Measurements from ENCODE around the gene FETUB. TPM values are rescaled to one million over a fixed set of nuclear protein-coding genes. Genes with fewer than 3 reads are reported as not detected.
"Not testable (repeated sequence)": the region's sequence is repeated elsewhere in the genome, so short reads cannot be mapped to it uniquely, and the experiment has no call there.

The FETUB gene
- total and polyA plus RNA-seq, 4 donors: not detected

DNA sequence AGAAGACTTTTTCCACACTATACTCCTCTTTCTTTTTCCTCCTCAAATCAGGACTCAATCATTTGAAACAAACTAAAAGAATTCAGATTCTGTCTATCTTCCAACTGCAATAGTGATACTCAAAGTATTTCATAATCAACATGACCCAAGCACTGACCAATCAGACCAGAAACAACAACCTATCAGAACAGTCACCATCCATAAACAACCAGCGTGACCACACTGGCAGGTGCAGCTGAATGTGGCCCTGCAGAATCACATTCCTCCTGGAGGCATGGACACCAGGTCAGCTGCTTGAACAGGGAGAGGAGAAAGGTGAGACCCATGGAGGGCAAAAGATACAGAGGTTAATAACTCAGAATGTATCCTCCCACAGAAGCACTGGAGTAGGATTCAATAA lies 39.0 kb downstream of the FETUB start:
- no peak overlapping the region for H3K4me3 ChIP-seq
- TF ChIP-seq, protein P1, sequence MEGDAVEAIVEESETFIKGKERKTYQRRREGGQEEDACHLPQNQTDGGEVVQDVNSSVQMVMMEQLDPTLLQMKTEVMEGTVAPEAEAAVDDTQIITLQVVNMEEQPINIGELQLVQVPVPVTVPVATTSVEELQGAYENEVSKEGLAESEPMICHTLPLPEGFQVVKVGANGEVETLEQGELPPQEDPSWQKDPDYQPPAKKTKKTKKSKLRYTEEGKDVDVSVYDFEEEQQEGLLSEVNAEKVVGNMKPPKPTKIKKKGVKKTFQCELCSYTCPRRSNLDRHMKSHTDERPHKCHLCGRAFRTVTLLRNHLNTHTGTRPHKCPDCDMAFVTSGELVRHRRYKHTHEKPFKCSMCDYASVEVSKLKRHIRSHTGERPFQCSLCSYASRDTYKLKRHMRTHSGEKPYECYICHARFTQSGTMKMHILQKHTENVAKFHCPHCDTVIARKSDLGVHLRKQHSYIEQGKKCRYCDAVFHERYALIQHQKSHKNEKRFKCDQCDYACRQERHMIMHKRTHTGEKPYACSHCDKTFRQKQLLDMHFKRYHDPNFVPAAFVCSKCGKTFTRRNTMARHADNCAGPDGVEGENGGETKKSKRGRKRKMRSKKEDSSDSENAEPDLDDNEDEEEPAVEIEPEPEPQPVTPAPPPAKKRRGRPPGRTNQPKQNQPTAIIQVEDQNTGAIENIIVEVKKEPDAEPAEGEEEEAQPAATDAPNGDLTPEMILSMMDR (IDR thresholded peaks at IDR 0.05; ENCODE audit: control extremely low read depth, extremely low read depth): no peak
- peaks cover 0 to 3% (median 0%) of the 10 kb centered on the region in 3 donors for H3K27me3 ChIP-seq (ENCODE audit: control insufficient read depth in 3 of 3, insufficient read depth in 3 of 3, low read length in 2 of 3)
- DNase-seq (no peak), ATAC-seq (ENCODE audit: insufficient read depth, low FRiP score) (no peak)
- no peak overlapping the region for H3K9ac ChIP-seq (ENCODE audit: insufficient read depth in 1 of 2, low read length in 2 of 2)
- no peak overlapping the region for H3K27ac ChIP-seq (ENCODE audit: low read depth in 1 of 2, low read length in 1 of 2)
- H3K4me1 ChIP-seq (ENCODE audit: control insufficient read depth in 5 of 5, insufficient read depth in 5 of 5, low read length in 5 of 5): no peaks in the 10 kb centered on the region
- no peaks in the 10 kb centered on the region for H3K36me3 ChIP-seq (ENCODE audit: control insufficient read depth in 4 of 4, insufficient read depth in 4 of 4, low read length in 4 of 4)
- H3K9me3 ChIP-seq (ENCODE audit: control insufficient read depth in 4 of 4, insufficient read depth in 3 of 4, low read length in 3 of 4): no peaks in the 10 kb centered on the region
- WGBS, 2 donors: 47 to 74% methylated on average over 1 of the region's 1 CpG

DNA sequence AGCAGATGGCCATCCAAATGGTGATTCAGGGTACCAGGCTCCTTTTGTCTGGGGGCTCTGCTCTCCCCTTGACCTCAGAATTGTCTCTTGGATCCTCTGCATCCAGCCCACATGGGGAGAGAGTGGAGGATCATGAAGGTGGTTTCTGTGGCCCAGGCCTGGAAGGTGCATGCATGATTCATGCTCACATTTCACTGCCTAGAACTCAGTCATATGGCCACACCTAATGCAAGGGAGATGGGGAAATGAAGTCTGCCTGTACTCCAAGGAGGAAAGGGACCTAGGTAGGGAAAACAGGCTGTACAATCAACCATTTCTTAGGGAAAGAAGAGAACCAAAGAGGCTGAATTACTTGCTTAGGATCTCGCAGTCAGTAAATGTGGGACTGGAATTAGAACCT lies 40.7 kb downstream of the FETUB start:
- 87 to 91% methylated on average over 1 of the region's 1 CpG for WGBS, 2 donors
- DNase-seq: no peak
- no peak overlapping the region for H3K27ac ChIP-seq (ENCODE audit: low read depth in 1 of 2, low read length in 1 of 2)
- peaks cover 0 to 2% (median 0%) of the 10 kb centered on the region in 4 donors for H3K9me3 ChIP-seq (ENCODE audit: control insufficient read depth in 4 of 4, insufficient read depth in 3 of 4, low read length in 3 of 4)
- ATAC-seq (ENCODE audit: insufficient read depth, low FRiP score): no peak
- H3K4me1 ChIP-seq (ENCODE audit: control insufficient read depth in 5 of 5, insufficient read depth in 5 of 5, low read length in 5 of 5): no peaks in the 10 kb centered on the region
- H3K9ac ChIP-seq (ENCODE audit: insufficient read depth in 1 of 2, low read length in 2 of 2): no peak overlapping the region
- TF ChIP-seq, protein P1 (IDR thresholded peaks at IDR 0.05; ENCODE audit: control extremely low read depth, extremely low read depth): no peak
- no peaks in the 10 kb centered on the region for H3K27me3 ChIP-seq (ENCODE audit: control insufficient read depth in 3 of 3, insufficient read depth in 3 of 3, low read length in 2 of 3)
- H3K4me3 ChIP-seq: no peak overlapping the region
- no peaks in the 10 kb centered on the region for H3K36me3 ChIP-seq (ENCODE audit: control insufficient read depth in 4 of 4, insufficient read depth in 4 of 4, low read length in 4 of 4)

DNA sequence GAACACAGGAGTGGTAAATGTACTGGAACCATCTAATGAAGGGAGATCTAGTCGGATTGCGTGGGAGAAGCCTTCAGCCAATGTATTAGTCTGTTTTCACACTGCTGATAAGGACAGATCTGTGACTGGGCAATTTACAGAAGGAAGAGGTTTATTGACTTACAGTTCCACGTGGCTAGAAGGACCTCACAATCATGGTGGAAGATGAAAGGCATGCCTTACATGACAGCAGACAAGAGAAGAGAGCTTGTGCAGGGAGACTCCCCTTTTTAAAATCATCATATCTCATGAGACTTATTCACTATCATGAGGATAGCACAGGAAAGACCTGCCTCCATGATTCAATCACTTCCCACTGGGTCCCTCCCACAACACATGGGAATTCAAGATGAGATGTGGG lies 42.6 kb downstream of the FETUB start:
- Histone ChIP-seq H3K27me3 (ENCODE audit: control insufficient read depth in 3 of 3, insufficient read depth in 3 of 3, low read length in 2 of 3) (no peaks in the 10 kb centered on the region), H3K4me3 (no peak overlapping the region), H3K4me1 (ENCODE audit: control insufficient read depth in 5 of 5, insufficient read depth in 5 of 5, low read length in 5 of 5) (no peaks in the 10 kb centered on the region), H3K9ac (ENCODE audit: insufficient read depth in 1 of 2, low read length in 2 of 2) (no peak overlapping the region), H3K9me3 (ENCODE audit: control insufficient read depth in 4 of 4, insufficient read depth in 3 of 4, low read length in 3 of 4) (peaks cover 0 to 2% (median 0%) of the 10 kb centered on the region in 4 donors), H3K27ac (ENCODE audit: low read depth in 1 of 2, low read length in 1 of 2) (no peak overlapping the region), H3K36me3 (ENCODE audit: control insufficient read depth in 4 of 4, insufficient read depth in 4 of 4, low read length in 4 of 4) (no peaks in the 10 kb centered on the region)
- TF ChIP-seq, protein P1 (IDR thresholded peaks at IDR 0.05; ENCODE audit: control extremely low read depth, extremely low read depth): no peak
- ATAC-seq (ENCODE audit: insufficient read depth, low FRiP score): no peak
- no peak for DNase-seq
- 64 to 69% methylated on average over 3 of the region's 3 CpGs for WGBS, 2 donors

DNA sequence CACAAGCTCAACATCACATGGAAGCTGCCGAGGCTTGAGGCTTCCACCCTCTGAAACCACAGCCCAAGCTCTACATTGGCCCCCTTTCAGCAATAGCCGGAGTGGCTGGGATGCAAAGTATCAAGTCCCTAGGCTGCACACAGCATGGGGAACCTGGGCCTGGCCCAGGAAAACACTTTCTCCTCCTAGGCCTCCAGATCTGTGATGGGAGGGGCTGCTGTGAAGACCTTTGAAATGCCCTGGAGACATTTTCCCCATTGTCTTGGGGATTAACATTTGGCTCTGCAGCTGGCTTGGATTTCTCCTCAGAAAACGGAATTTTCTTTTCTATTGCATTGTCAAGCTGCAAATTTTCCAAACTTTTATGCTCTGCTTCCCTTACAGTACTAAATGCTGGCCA lies 43.8 kb downstream of the FETUB start:
- ATAC-seq (ENCODE audit: insufficient read depth, low FRiP score) (no peak), DNase-seq (no peak)
- no peaks in the 10 kb centered on the region for H3K27me3 ChIP-seq (ENCODE audit: control insufficient read depth in 3 of 3, insufficient read depth in 3 of 3, low read length in 2 of 3)
- H3K4me1 ChIP-seq (ENCODE audit: control insufficient read depth in 5 of 5, insufficient read depth in 5 of 5, low read length in 5 of 5): no peaks in the 10 kb centered on the region
- TF ChIP-seq, protein P1 (IDR thresholded peaks at IDR 0.05; ENCODE audit: control extremely low read depth, extremely low read depth): no peak
- no peaks in the 10 kb centered on the region for H3K36me3 ChIP-seq (ENCODE audit: control insufficient read depth in 4 of 4, insufficient read depth in 4 of 4, low read length in 4 of 4)
- H3K4me3 ChIP-seq: no peak overlapping the region
- H3K9ac ChIP-seq (ENCODE audit: insufficient read depth in 1 of 2, low read length in 2 of 2): no peak overlapping the region
- 68 to 78% methylated on average over 3 of the region's 3 CpGs for WGBS, 2 donors
- peaks cover 0 to 2% (median 0%) of the 10 kb centered on the region in 4 donors for H3K9me3 ChIP-seq (ENCODE audit: control insufficient read depth in 4 of 4, insufficient read depth in 3 of 4, low read length in 3 of 4)
- H3K27ac ChIP-seq (ENCODE audit: low read depth in 1 of 2, low read length in 1 of 2): no peak overlapping the region

DNA sequence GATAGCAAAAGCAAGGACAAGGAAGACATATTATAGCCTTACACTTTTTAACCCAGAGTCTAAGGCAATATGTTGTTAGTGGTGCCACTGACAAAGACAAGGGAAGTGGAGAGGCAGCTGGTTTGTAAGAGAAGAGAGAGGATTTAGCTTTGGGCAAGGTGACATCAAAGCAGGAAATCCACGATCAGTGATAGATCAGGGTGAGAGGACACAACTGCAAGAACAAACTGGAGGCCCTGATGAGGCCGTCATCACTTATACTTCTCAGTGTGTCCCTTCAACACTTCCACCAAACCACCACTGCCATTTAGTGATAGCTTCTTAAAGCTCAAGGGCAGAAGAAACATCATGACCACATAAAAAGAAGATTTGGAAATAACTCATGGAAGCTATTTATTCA lies 46.3 kb downstream of the FETUB start:
- WGBS, 2 donors: 69 to 79% methylated on average over 2 of the region's 2 CpGs
- not testable (repeated sequence) for H3K27me3 ChIP-seq (ENCODE audit: control insufficient read depth in 3 of 3, insufficient read depth in 3 of 3, low read length in 2 of 3); H3K9ac ChIP-seq (ENCODE audit: insufficient read depth in 1 of 2, low read length in 2 of 2); DNase-seq; H3K4me1 ChIP-seq (ENCODE audit: control insufficient read depth in 5 of 5, insufficient read depth in 5 of 5, low read length in 5 of 5); ATAC-seq (ENCODE audit: insufficient read depth, low FRiP score); H3K27ac ChIP-seq (ENCODE audit: low read depth in 1 of 2, low read length in 1 of 2); H3K36me3 ChIP-seq (ENCODE audit: control insufficient read depth in 4 of 4, insufficient read depth in 4 of 4, low read length in 4 of 4); H3K9me3 ChIP-seq (ENCODE audit: control insufficient read depth in 4 of 4, insufficient read depth in 3 of 4, low read length in 3 of 4); H3K4me3 ChIP-seq
